ENCODE data around the gene TMEM253.

The TMEM253 gene

GRCh38 chr14:21071225-21072030 lies 29.4 kb upstream of the TMEM253 start:
- DNase-seq, result peak in 5 of 6 experiments; percentile 5 to 52 (median 36)

GRCh38 chr14:21072031-21072473 lies 28.8 kb upstream of the TMEM253 start:
- no peak for DNase-seq

- DNase-seq, result no peak
Measured at GRCh38 chr14:21072781-21073339, 28.0 kb upstream of the TMEM253 start.

- DNase-seq, result no peak
Measured at GRCh38 chr14:21073921-21074320, 26.9 kb upstream of the TMEM253 start.

GRCh38 chr14:21074398-21075272 lies 26.2 kb upstream of the TMEM253 start:
- no peak for DNase-seq

- DNase-seq, result no peak
Measured at GRCh38 chr14:21075719-21076437, 25.0 kb upstream of the TMEM253 start.

GRCh38 chr14:21077672-21078071 lies 23.2 kb upstream of the TMEM253 start:
- no peak for DNase-seq

- no peak for DNase-seq
Measured at GRCh38 chr14:21078287-21078686, 22.6 kb upstream of the TMEM253 start.

- DNase-seq, result no peak
Measured at GRCh38 chr14:21078726-21079125, 22.1 kb upstream of the TMEM253 start.

- no peak for DNase-seq
Measured at GRCh38 chr14:21081521-21082142, 19.2 kb upstream of the TMEM253 start.

- DNase-seq, result no peak
Measured at GRCh38 chr14:21083565-21084325, 17.1 kb upstream of the TMEM253 start.

- no peak for DNase-seq
Measured at GRCh38 chr14:21084396-21084795, 16.5 kb upstream of the TMEM253 start.

- DNase-seq, result no peak
Measured at GRCh38 chr14:21084998-21085853, 15.6 kb upstream of the TMEM253 start.

- DNase-seq, result no peak
Measured at GRCh38 chr14:21086908-21087293, 14.0 kb upstream of the TMEM253 start.

GRCh38 chr14:21087294-21088091 lies 13.4 kb upstream of the TMEM253 start:
- DNase-seq, result peak; percentile 55 to 96 (median 84)

GRCh38 chr14:21088687-21089086 lies 12.2 kb upstream of the TMEM253 start:
- no peak for DNase-seq

GRCh38 chr14:21089271-21089670 lies 11.6 kb upstream of the TMEM253 start:
- no peak for DNase-seq

GRCh38 chr14:21089877-21090193 lies 11.0 kb upstream of the TMEM253 start:
- no peak for DNase-seq

- peak in 2 of 6 experiments; percentile 5 to 10 for DNase-seq
Measured at GRCh38 chr14:21090194-21090939, 10.5 kb upstream of the TMEM253 start.
